ENCODE results near the gene SCARB1. TPM values are rescaled to one million over a fixed set of nuclear protein-coding genes. Genes with fewer than 3 reads are reported as not detected.

The SCARB1 gene
- total and polyA plus RNA-seq, 9 of the 15 experiments (the other 6 are each of a cell fraction or from before 2014, with no cell fraction given), result 0.56 to 157 (median 52.8) TPM

DNA sequence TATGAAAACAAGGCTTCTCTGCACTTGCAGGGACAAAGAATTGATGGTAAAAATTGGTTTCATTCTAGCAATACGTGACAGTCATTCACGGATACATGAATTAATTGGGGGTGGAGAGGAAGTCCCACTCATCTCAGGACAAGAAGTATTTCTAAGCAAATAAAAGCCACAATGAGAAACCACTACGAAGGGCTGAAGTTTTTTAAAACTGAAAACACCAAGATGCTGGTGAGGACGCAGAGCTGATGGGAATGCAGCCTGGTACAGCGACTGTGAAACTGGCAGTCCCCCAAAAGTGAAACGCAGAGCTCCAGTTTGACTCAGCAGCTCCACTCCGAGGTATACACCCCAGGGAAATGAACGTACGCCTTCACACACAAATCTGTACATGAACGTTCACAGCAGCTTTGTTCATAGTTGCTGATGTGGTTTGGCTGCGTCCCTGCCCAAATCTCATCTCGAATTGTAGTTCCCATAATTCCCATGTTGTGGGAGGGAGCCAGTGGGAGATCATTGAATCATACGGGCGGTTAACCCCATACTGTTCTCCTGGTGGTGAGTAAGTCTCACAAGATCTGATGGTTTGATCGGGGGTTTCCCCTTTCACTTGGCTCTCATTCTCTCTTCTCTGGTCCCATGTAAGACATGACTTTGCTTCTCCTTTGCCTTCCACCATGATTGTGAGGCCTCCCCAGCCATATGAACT, 89.0 kb downstream of the SCARB1 start (continued):
- TF ChIP-seq UBTF (IDR thresholded peaks at IDR 0.05; ENCODE audit: borderline replicate concordance in 1 of 2, low read depth in 2 of 2, low read length in 2 of 2) (no peak), EP300 (IDR thresholded peaks at IDR 0.05; ENCODE audit: low read length) (peak; percentile 25; the same call in 1 of the 2 replicates), KDM1A (IDR thresholded peaks at IDR 0.05) (peak in 1 of 2 experiments; percentile 24; a peak in 1 of 4 replicates), NRF1 (conservative IDR thresholded peaks at IDR 0.05 in 1 of 2, IDR thresholded peaks at IDR 0.05 in 1 of 2) (peak in 1 of 2 experiments; percentile 28; a peak in 1 of 4 replicates), ZNF445 (CRISPR knock-in tag; IDR thresholded peaks at IDR 0.05; ENCODE audit: low read depth) (no peak), TCF3 (CRISPR knock-in tag; IDR thresholded peaks at IDR 0.05) (no peak), POLR2AphosphoS2 (IDR thresholded peaks at IDR 0.05; ENCODE audit: low read length) (peak; percentile 32; the same call in 1 of the 2 replicates), EP400 (IDR thresholded peaks at IDR 0.05) (0 out of 2 replicates have a peak, but pooled peaks have one; percentile 14), SIN3A (IDR thresholded peaks at IDR 0.05; ENCODE audit: borderline replicate concordance in 2 of 2, control insufficient read depth in 1 of 2, low read depth in 2 of 2, low read length in 2 of 2) (no peak), HNRNPH1 (optimal IDR thresholded peaks at IDR 0.05; ENCODE audit: low read depth, low read length) (no peak), ZNF143 (CRISPR knock-in tag; IDR thresholded peaks at IDR 0.05) (peak; percentile 39; the same call in 1 of the 2 replicates), ZNF512 (tag; IDR thresholded peaks at IDR 0.05) (no peak), CTCF (IDR thresholded peaks at IDR 0.05 in 2 of 3, conservative IDR thresholded peaks at IDR 0.05 in 1 of 3; ENCODE audit: insufficient read depth in 2 of 3, low read depth in 1 of 3, low read length in 3 of 3) (peak; percentile 13 to 24 (median 23); a peak in 3 of 6 replicates), TRIM24 (IDR thresholded peaks at IDR 0.05) (peak in 1 of 2 experiments; percentile 17; a peak in 1 of 4 replicates), ARNT (IDR thresholded peaks at IDR 0.05) (0 out of 4 replicates have a peak, but pooled peaks of 1 of the 2 experiments have one; percentile 50)
- TF ChIP-seq, protein P1, sequence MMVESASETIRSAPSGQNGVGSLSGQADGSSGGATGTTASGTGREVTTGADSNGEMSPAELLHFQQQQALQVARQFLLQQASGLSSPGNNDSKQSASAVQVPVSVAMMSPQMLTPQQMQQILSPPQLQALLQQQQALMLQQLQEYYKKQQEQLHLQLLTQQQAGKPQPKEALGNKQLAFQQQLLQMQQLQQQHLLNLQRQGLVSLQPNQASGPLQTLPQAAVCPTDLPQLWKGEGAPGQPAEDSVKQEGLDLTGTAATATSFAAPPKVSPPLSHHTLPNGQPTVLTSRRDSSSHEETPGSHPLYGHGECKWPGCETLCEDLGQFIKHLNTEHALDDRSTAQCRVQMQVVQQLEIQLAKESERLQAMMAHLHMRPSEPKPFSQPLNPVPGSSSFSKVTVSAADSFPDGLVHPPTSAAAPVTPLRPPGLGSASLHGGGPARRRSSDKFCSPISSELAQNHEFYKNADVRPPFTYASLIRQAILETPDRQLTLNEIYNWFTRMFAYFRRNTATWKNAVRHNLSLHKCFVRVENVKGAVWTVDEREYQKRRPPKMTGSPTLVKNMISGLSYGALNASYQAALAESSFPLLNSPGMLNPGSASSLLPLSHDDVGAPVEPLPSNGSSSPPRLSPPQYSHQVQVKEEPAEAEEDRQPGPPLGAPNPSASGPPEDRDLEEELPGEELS (CRISPR knock-in tag; IDR thresholded peaks at IDR 0.05; ENCODE audit: borderline replicate concordance), result no peak
- TF ChIP-seq, protein P2, sequence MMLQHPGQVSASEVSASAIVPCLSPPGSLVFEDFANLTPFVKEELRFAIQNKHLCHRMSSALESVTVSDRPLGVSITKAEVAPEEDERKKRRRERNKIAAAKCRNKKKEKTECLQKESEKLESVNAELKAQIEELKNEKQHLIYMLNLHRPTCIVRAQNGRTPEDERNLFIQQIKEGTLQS (IDR thresholded peaks at IDR 0.05), result peak; percentile 76; the same call in 1 of the 2 replicates
- TF ChIP-seq, protein P2 (CRISPR knock-in tag; conservative IDR thresholded peaks at IDR 0.05), result no peak
